ENCODE results near the gene DAZL.

DNA sequence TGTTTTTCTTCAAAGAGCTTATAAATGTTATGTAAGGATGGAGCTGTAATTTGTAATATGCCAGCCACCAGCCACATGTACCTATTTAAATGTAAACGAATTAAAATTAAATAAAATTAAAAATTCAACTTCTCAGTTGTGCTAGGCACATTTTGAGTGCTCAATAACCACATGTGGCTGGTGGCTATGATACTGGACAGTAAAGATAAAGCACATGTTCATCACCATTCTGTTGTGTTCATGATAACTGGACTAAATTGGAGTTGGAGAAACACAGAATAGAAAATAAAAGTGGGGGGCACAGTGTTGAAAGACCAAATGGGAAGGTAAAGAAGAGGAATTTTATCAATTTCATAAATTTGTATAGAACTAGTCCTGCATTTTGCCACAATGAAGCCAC, 49.8 kb upstream of the DAZL start:
- TF ChIP-seq, protein P1, sequence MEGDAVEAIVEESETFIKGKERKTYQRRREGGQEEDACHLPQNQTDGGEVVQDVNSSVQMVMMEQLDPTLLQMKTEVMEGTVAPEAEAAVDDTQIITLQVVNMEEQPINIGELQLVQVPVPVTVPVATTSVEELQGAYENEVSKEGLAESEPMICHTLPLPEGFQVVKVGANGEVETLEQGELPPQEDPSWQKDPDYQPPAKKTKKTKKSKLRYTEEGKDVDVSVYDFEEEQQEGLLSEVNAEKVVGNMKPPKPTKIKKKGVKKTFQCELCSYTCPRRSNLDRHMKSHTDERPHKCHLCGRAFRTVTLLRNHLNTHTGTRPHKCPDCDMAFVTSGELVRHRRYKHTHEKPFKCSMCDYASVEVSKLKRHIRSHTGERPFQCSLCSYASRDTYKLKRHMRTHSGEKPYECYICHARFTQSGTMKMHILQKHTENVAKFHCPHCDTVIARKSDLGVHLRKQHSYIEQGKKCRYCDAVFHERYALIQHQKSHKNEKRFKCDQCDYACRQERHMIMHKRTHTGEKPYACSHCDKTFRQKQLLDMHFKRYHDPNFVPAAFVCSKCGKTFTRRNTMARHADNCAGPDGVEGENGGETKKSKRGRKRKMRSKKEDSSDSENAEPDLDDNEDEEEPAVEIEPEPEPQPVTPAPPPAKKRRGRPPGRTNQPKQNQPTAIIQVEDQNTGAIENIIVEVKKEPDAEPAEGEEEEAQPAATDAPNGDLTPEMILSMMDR (IDR thresholded peaks at IDR 0.05) = no peak
- TF ChIP-seq POLR2AphosphoS5 (IDR thresholded peaks at IDR 0.05; ENCODE audit: insufficient read depth in 1 of 2, low read depth in 1 of 2) = no peak
